Superior temporal gyrus (tissue), 1 donor: ENCODE results near the gene SGCA.
A peak's percentile ranks its signal among the peaks of the same experiment; 100 is the strongest.

Source experiments
- DNase-seq: peaks from one replicate; pipeline ENCODE4 v3.0.0-alpha.2; 2016; ENCODE audit errors: extremely low spot score

The SGCA gene

DNA sequence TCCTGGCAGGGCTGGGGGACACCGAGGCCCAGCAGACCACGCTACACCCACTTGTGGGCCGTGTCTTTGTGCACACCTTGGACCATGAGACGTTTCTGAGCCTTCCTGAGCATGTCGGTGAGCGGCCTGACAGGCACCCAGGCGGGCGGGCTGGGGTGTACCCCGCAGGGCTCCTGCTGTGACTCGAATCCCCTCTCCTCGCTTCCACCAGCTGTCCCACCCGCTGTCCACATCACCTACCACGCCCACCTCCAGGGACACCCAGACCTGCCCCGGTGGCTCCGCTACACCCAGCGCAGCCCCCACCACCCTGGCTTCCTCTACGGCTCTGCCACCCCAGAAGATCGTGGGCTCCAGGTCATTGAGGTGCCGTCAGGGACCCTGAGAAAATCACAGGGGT lies 1.6 kb downstream of the SGCA start:
- DNase-seq, result no peak

DNA sequence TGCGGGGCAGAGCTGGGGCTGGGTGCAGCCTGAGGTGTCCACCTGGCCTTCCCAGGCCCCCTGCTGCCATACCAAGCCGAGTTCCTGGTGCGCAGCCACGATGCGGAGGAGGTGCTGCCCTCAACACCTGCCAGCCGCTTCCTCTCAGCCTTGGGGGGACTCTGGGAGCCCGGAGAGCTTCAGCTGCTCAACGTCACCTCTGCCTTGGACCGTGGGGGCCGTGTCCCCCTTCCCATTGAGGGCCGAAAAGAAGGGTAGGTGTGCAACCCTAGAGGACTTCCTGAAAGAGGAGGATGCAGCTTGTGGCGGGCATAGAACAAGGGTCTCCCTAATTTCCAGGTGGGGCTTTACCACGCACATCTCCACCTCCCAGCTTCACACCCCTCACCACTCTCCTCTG lies 2.5 kb downstream of the SGCA start:
- DNase-seq, result no peak

DNA sequence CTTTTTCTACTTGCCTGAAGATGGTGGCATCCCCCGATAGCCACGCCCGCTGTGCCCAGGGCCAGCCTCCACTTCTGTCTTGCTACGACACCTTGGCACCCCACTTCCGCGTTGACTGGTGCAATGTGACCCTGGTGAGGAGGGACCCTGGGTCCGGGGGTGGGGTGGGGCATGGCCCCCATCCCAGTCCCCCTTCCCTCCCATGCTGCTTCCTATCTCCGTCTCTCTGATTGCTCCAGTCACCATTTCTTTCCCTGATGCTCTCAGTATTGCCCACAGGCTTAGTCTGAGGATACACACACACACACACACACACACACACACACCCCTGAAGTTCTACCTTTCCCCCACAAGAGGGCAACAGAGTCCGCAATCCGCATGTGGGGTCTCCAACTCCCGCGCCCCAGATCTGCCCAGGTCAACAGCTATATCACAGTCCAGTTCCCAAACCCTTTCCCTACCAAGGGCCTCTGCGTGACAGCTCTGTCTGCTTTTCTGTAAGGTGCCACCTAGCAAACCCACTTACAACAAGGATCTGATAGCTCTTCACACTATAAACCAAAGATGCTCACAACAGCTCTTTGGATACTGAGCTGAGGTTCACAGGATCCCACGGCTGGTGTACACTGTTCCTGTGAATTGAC lies 3.4 kb downstream of the SGCA start:
- no peak for DNase-seq

GRCh38 chr17:50169881-50170459 lies 4.2 kb downstream of the SGCA start:
- DNase-seq, result no peak

DNA sequence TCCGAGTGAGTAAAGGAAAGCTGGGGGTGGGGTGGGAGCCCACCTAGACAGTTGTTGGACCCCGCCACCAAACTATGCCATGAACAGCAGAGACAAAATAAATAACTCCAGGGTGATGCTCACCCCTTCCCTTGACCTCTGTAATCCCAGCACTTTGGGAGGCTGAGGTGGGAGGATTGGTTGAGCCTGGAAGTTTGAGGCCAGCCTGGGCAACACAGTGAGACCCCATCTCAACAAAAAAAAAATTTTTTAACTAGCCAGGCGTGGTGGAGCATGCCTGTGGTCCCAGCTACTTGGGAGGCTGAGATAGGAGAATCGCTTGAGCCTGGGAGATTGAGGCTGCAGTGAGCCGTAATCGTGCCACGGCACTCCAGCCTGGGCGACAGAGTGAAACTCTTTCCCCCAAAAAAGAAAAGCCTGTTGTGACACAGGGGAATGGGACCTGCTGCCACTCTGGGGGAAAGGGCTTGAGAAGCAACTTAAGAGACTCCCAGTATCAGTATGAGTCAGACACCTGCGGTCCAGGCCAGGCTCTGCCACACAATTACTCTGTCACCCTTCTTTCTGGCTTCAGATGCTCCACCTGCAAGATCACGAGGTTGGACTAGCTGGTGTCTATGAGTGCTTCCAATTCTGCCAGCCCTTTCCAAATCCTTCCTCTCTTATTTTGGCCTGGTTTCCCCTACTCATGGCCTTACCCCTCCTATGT lies 5.0 kb downstream of the SGCA start:
- DNase-seq, result no peak

- no peak for DNase-seq
Observed at GRCh38 chr17:50171371-50172071, 5.7 kb downstream of the SGCA start.

- no peak for DNase-seq
Observed at GRCh38 chr17:50172130-50172529, 6.3 kb downstream of the SGCA start.

DNA sequence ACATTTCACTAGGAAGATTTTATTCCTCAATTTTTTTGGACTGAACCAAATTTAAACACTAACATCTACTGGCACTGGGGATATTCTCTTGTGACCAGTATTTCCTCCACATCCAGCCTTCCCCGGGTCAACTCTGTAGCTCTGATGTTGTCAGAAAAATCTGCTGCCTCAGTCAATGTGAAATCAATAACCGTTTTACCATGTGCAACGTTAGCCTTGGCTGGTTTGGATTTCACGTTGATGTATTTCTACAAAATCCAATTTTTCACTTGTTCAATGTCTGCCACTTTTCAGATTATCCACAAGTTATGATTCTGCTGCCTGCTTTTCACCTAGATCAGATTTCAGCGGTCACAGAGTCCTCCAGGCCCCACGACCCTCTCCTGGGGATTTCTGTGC lies 7.1 kb downstream of the SGCA start:
- DNase-seq, result no peak

DNA sequence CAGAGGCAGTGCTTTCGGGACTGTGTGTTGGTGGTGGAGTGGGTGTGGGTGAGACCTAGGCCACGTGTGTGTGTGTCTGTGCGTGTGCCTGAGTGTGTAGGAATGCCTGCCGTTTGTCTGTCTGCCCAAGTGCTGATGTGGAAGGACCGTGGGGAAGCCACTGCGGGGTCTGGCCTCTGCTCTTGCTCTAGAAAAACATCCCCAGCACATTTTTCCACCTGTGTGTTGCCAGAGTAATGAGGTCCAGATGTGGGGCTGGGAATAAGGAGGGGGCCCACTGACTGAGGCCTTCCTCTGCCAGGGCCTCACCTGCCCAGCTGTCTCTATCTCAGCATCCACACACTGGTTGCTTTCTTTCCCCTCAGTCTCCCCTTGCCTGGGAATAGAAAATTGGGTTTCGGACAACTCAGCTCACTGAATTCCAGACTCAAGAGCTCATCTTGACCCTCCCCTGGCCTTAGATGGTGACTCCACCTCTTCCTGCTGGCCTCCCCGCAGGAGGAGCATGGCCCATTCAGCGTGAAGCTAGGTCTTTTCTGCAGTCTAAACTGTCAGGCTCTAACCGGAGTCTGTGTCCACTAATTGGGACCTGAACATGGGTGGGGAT lies 7.6 kb downstream of the SGCA start:
- no peak for DNase-seq

DNA sequence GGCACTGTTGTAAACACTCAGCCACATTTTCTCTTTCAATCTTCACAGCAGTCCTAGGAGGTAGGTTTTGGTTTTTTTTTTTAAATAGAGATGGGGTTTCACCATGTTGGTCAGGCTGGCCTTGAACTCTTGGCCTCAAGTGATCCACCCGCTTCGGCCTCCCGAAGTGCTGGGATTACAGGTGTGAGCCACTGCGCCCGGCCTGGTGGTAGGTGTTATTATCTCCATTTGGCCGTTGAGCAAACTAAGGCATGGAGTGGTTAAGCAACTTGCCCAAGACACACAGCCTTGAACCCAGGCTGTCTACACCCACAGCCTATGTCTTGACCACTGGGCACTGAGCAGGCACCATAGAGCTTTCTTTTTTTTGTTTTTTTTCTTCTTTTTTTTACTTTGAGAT lies 8.6 kb downstream of the SGCA start:
- DNase-seq, result no peak

DNA sequence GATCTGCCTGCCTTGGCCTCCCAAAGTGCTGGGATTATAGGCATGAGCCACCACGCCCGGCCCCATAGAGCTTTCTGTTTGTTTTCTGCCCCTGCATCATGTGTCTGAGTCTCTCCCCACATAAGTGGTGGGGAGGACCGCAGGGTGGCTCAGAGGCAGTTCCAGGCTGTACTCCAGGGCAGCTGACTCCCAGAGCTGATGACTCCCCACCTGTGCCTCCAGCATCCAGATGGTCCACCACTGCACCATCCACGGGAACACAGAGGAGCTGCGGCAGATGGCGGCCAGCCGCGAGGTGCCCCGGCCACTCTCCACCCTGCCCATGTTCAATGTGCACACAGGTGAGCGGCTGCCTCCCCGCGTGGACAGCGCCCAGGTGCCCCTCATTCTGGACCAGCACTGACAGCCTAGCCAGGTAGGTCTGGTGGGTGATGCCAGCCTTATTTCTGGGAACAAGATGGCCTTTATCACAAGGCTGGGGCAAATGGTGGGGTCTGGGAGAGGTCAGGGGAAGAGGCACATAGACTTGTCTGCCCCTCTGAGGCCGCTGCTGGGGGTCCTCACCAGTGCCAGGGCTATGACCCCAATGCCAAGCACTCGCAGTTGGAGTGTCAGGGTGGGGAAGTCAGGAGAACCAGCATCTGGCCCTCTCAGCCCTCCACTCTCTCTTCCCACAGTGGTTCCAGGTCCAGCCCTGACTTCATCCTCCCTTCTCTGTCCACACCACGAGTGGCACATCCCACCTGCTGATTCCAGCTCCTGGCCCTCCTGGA lies 9.4 kb downstream of the SGCA start:
- no peak for DNase-seq

DNA sequence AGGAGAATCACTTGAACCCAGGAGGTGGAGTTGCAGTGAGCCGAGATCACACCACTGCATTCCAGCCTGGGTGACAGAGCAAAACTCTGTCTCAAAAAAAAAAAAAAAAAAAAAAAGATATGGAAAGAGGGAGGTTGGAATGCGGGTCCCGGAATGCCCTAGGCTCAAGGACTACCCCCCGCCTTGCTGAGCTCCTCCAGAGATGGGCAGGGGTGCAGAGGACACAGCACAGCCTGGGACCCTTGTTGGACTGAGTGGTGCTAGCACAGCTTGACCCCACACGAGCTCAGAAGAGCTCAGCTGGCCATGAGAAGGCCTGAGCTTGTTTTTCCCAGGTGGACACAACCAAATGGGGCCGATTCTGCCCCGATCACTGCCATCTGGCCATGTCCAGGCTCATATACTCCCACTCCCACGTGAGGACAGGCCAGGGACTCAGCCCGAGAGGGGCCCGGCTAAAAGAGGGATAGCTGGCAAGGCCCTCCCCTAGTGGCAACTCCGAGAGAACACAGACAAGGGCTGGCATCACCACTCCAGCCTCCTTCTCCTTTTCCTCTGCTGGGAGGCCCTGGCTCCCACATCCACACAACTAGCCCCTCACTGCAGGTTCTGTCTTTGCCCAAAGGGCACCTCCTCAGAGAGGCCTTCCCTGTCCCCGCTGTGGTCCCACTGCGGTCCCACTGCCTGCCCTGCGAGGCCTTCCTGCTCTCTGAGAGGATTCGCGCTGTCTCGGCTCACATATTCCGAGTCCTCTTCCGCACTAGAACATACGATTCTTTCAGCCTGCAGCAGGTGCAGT lies 11.0 kb downstream of the SGCA start:
- DNase-seq, result no peak

DNA sequence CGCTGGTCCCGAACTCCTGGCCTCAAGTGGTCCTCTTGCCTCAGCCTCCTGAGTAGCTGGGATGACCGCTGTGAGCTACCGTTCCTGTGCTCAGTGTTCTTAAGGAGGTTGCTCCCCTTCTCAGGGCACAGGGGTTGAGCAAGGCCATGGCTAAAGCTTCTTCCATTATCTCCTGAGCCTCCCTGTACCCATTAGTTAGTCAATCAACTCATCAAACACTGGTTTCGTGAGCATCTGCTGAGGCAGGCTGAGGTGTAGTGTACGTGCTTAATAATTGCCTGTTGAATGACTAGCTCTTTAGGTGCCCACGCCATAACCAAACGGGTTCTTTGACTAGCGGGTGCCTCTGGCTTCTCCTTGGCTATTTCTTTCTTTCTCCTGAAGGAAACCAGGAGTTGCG lies 11.7 kb downstream of the SGCA start:
- DNase-seq, result no peak

DNA sequence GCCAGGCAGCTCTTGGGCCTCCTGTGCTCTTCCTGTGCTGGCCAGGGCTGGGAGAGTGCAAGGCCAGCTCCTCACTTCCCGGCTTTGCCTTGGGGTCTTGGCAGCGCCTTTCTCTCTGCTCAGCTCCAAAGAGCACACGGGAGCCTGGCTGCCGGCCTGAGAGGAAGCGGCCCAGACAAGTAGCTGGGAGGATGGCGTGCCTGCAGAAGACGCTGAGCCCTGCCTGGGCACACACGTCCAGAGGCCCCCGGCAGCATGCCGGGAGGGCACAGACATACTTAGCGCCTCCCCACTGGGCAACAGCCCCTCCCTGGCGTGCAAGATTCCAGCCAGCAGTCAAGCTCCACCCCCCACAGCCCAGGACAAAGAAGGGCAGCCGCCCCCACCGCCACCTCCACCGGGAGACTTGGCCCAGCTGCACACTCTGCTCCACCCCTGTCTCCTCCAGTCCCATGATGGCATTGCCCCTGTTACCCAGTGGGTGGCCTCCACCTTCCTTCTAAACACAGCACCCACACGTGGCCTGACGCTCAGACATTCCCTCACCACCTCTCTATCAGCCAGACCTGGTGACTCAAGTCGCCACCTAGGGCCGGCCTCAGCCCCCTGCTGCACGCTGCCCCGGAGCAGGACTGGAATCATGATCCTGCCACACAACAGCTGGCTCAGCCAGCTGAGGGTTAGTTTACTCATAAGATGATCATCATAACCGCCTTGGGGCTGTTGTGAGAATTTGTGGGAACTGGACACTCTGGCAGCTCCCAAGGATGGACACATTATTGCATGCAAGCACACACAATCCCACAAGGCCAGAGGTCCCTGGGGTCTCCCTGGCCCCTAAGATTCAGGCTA lies 12.4 kb downstream of the SGCA start:
- DNase-seq, result no peak

GRCh38 chr17:50180111-50180510 lies 14.3 kb downstream of the SGCA start:
- no peak for DNase-seq

- DNase-seq, result no peak
Observed at GRCh38 chr17:50180620-50181019, 14.8 kb downstream of the SGCA start.

- DNase-seq, result peak; percentile 73
Observed at GRCh38 chr17:50181144-50181543, 15.3 kb downstream of the SGCA start.

DNA sequence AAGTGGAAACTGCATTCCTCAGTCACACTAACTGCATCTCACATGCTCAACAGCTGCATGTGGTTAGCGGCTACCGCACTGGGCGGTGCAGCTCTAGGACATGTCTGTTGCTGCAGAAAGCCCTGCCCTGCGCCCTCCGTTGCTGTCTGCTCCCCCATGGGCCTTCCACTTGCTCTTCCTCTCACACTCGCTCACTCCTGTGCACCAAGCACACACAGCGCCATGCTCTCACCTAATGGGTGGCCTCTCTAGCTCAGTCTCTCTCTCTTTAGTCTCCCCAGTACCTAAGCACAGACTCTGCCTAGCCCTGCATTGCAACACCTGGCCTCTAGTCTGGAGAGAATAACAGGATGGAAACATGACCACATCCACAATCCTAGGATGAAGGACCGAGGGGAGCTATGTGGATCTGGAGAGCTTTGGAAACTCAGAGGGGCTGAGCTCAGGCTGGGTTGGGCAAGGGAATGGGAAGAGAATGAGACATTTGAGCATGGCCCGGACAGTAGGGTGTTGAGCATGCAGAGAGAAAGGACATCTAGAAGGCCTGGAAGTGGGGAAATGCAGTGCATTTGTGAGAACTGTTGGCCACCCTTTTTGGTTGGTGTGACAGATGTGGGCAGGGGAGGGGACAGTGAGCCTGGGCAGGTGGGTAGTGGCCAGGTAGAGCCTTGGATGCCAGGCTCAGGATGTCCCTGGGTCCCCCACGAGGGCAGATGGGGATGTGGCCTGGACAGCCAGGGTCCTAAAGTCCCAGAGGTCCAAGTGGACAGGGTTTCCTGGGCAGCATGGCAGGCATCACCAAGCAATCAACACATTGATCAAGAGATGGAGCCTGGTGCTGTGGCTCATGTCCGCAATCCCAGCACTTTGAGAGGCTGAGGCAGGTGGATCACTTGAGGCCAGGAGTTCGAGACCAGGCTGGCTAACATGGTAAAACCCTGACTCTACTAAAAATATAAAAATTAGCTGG lies 16.1 kb downstream of the SGCA start:
- DNase-seq, result no peak
